Stimulated activated naive CD4-positive, alpha-beta T cell (primary cell): ENCODE measurements around the gene ISLR.

Experiments
- DNase-seq, 6 experiments: peaks; one replicate each; lab custom pipeline; 2025; lab: John Stamatoyannopoulos, UW

ISLR gene

GRCh38 chr15:74194572-74195559 is 21.4 kb downstream of the ISLR start:
- DNase-seq, result no peak

- DNase-seq, result no peak
Measured at GRCh38 chr15:74196175-74196574, 22.7 kb downstream of the ISLR start.

GRCh38 chr15:74197176-74197965 is 23.9 kb downstream of the ISLR start:
- DNase-seq, result no peak

GRCh38 chr15:74199297-74199652 is 25.8 kb downstream of the ISLR start:
- DNase-seq, result no peak

- DNase-seq, result no peak
Measured at GRCh38 chr15:74200412-74200815, 26.9 kb downstream of the ISLR start.

GRCh38 chr15:74200871-74201419 is 27.4 kb downstream of the ISLR start:
- no peak for DNase-seq

- DNase-seq, result no peak
Measured at GRCh38 chr15:74201710-74202420, 28.4 kb downstream of the ISLR start.

- no peak for DNase-seq
Measured at GRCh38 chr15:74202452-74203401, 29.2 kb downstream of the ISLR start, which contains the start of gene STRA6. Gene STRA6, minus strand, starts transcription at chr15:74202787. Its CDS starts 520 bp downstream, at chr15:74202267.

- no peak for DNase-seq
Measured at GRCh38 chr15:74203914-74204431, 30.5 kb downstream of the ISLR start.

- DNase-seq, result no peak
Measured at GRCh38 chr15:74205582-74205947, 32.1 kb downstream of the ISLR start.

- no peak for DNase-seq
Measured at GRCh38 chr15:74206801-74207281, 33.3 kb downstream of the ISLR start.

GRCh38 chr15:74207652-74208440 is 34.3 kb downstream of the ISLR start:
- DNase-seq, result no peak

GRCh38 chr15:74208496-74208895 is 35.0 kb downstream of the ISLR start:
- no peak for DNase-seq

GRCh38 chr15:74208901-74209559 is 35.5 kb downstream of the ISLR start:
- no peak for DNase-seq

GRCh38 chr15:74209560-74209958 is 36.0 kb downstream of the ISLR start:
- no peak for DNase-seq

GRCh38 chr15:74209997-74210671 is 36.6 kb downstream of the ISLR start:
- no peak for DNase-seq

GRCh38 chr15:74210729-74211128 is 37.2 kb downstream of the ISLR start:
- DNase-seq, result no peak

- no peak for DNase-seq
Measured at GRCh38 chr15:74211656-74212055, 38.1 kb downstream of the ISLR start.
